Loucy (cell line): ENCODE data around the gene DPAGT1.
A peak's percentile ranks its signal among the peaks of the same experiment; 100 is the strongest.

Source experiments
- H2AFZ ChIP-seq: fragments of 200-600 bp; sonication (generic); 2 replicates; pipeline ENCODE4 v1.6.0; 2016; ENCODE audit warnings: antibody characterized with exemption, mild to moderate bottlenecking, low read length, moderate library complexity
- H3F3A ChIP-seq: fragments of 200-600 bp; 2 replicates; pipeline ENCODE4 v1.6.0; 2016; ENCODE audit warnings: antibody characterized with exemption, low read depth, mild to moderate bottlenecking
- H3K27me3 ChIP-seq: fragments of 200-600 bp; sonication (generic); 2 replicates; pipeline ENCODE4 v1.6.1; 2014; ENCODE audit warnings: low read length, mild to moderate bottlenecking; ENCODE audit not compliant: insufficient read depth, poor library complexity, severe bottlenecking
- H3K36me3 ChIP-seq: fragments of 200-600 bp; sonication (generic); 2 replicates; pipeline ENCODE4 v1.6.1; 2016; ENCODE audit warnings: low read length; ENCODE audit not compliant: insufficient read depth
- H3K4me1 ChIP-seq: fragments of 200-600 bp; sonication (generic); 2 replicates; pipeline ENCODE4 v1.5.1; 2014; ENCODE audit warnings: low read length, mild to moderate bottlenecking; ENCODE audit not compliant: insufficient read depth, poor library complexity, severe bottlenecking
- H3K4me2 ChIP-seq: fragments of 200-600 bp; sonication (generic); 2 replicates; pipeline ENCODE4 v1.6.0; 2014; ENCODE audit warnings: antibody characterized with exemption, low read length, low read depth, mild to moderate bottlenecking; ENCODE audit not compliant: poor library complexity, severe bottlenecking
- H3K4me3 ChIP-seq: fragments of 200-600 bp; sonication (generic); 2 replicates; pipeline ENCODE4 v1.5.1; 2014; ENCODE audit warnings: low read length, mild to moderate bottlenecking, mixed read lengths; ENCODE audit not compliant: poor library complexity, severe bottlenecking
- H3K79me2 ChIP-seq: fragments of 200-600 bp; sonication (generic); 2 replicates; pipeline ENCODE4 v1.6.1; 2014; ENCODE audit warnings: low read length; ENCODE audit not compliant: insufficient read depth
- H3K9ac ChIP-seq: fragments of 200-600 bp; sonication (generic); 2 replicates; pipeline ENCODE4 v1.6.0; 2014; ENCODE audit warnings: mild to moderate bottlenecking, low read depth, low read length, moderate library complexity; ENCODE audit not compliant: poor library complexity, severe bottlenecking
- H3K9me2 ChIP-seq: fragments of 200-600 bp; sonication (generic); replicated peaks from 2 replicates; pipeline ENCODE4 v1.6.1; 2016; ENCODE audit warnings: low read depth, low read length, mixed read lengths
- H3K9me3 ChIP-seq: fragments of 200-600 bp; sonication (generic); 2 replicates; pipeline ENCODE4 v1.6.1; 2014; ENCODE audit warnings: mild to moderate bottlenecking, antibody characterized with exemption, low read length, low read depth; ENCODE audit not compliant: insufficient read depth
- H4K20me1 ChIP-seq: fragments of 200-600 bp; sonication (generic); 2 replicates; pipeline ENCODE4 v1.6.0; 2014; ENCODE audit warnings: antibody characterized with exemption, low read length, mild to moderate bottlenecking; ENCODE audit not compliant: insufficient read depth, poor library complexity, severe bottlenecking
- CTCF ChIP-seq: fragments of 200-600 bp; sonication (generic); conservative IDR thresholded peaks from 2 replicates; pipeline ENCODE4 v1.5.1; 2014; ENCODE audit warnings: mild to moderate bottlenecking, antibody characterized with exemption, low read length
- EZH2phosphoT487 ChIP-seq: fragments of 200-600 bp; IDR thresholded peaks from 2 replicates; pipeline ENCODE4 v1.6.1; 2018; ENCODE audit warnings: antibody characterized with exemption, mild to moderate bottlenecking, moderate library complexity, borderline replicate concordance

The DPAGT1 gene

GRCh38 chr11:119094816-119095065 is 6.9 kb downstream of the DPAGT1 start:
- TF ChIP-seq CTCF (peak; percentile 57), EZH2phosphoT487 (no peak)
- Histone ChIP-seq H3K9me3 (no peaks in the 10 kb centered on the region), H3K9me2 (no peaks in the 10 kb centered on the region), H3K27me3 (peaks cover 15% of the 10 kb centered on the region), H3K79me2 (peaks cover 88% of the 10 kb centered on the region), H3K4me2 (peak overlapping the region; percentile 95), H2AFZ (no peak overlapping the region), H3K9ac (peak overlapping the region; percentile 100), H3F3A (peaks cover 14% of the 10 kb centered on the region), H4K20me1 (peaks cover 35% of the 10 kb centered on the region), H3K4me1 (peaks cover 39% of the 10 kb centered on the region), H3K4me3 (peak overlapping the region; percentile 82), H3K36me3 (peaks cover 42% of the 10 kb centered on the region)

- Histone ChIP-seq H3K9me3 (no peaks in the 10 kb centered on the region), H4K20me1 (peaks cover 35% of the 10 kb centered on the region), H3K9me2 (no peaks in the 10 kb centered on the region), H3K9ac (peak overlapping the region; percentile 100), H3K27me3 (peaks cover 15% of the 10 kb centered on the region), H3F3A (peaks cover 17% of the 10 kb centered on the region), H3K79me2 (peaks cover 86% of the 10 kb centered on the region), H3K4me1 (peaks cover 43% of the 10 kb centered on the region), H3K36me3 (peaks cover 42% of the 10 kb centered on the region), H2AFZ (no peak overlapping the region), H3K4me2 (peak overlapping the region; percentile 95), H3K4me3 (peak overlapping the region; percentile 82)
- TF ChIP-seq CTCF, result no peak
- TF ChIP-seq EZH2phosphoT487, result no peak
These were observed 7.5 kb downstream of the DPAGT1 start for GRCh38 chr11:119093942-119094815.

- no peaks in the 10 kb centered on the region for H3K9me2 ChIP-seq
- peak overlapping the region; percentile 95 for H3K4me2 ChIP-seq
- H4K20me1 ChIP-seq, result peaks cover 35% of the 10 kb centered on the region
- no peaks in the 10 kb centered on the region for H3K9me3 ChIP-seq
- peaks cover 38% of the 10 kb centered on the region for H3K36me3 ChIP-seq
- no peak overlapping the region for H2AFZ ChIP-seq
- H3F3A ChIP-seq, result peaks cover 17% of the 10 kb centered on the region
- TF ChIP-seq CTCF (no peak), EZH2phosphoT487 (no peak)
- H3K4me1 ChIP-seq, result peaks cover 48% of the 10 kb centered on the region
- peaks cover 15% of the 10 kb centered on the region for H3K27me3 ChIP-seq
- H3K4me3 ChIP-seq, result peak overlapping the region; percentile 82
- H3K79me2 ChIP-seq, result peaks cover 89% of the 10 kb centered on the region
- H3K9ac ChIP-seq, result peak overlapping the region; percentile 100
These were observed 8.5 kb downstream of the DPAGT1 start for GRCh38 chr11:119092880-119093842.
